Sciatic nerve (tissue), 2 donors: ENCODE data around the gene FCRLA. TPM values are rescaled to one million over a fixed set of nuclear protein-coding genes. Genes with fewer than 3 reads are reported as not detected.
A peak's percentile ranks its signal among the peaks of the same experiment; 100 is the strongest.
"Not testable (repeated sequence)": the region's sequence is repeated elsewhere in the genome, so short reads cannot be mapped to it uniquely, and the experiment has no call there.

Experiments used
- ATAC-seq: fragments of 200-7000 bp; cut with Tn5 transposase; one replicate; pipeline ENCODE4 v1.9.1; 2020; ENCODE audit warnings: mild to moderate bottlenecking, moderate library complexity
- DNase-seq: peaks from one replicate; pipeline ENCODE4 v3.0.0-alpha.2; 2020; ENCODE audit warnings: low spot score
- intact Hi-C: fragments of 100-400 bp; cut with DNase I; formaldehyde crosslinking; loops from one replicate; pipeline ENCODE4 v1.14.2; 2022
- total RNA-seq: library from RNA; stranded (reverse); fragmentation: NEBNext Ultra II Directional; extraction: Animal tissue kit (Norgen Biotek cat#: 25700); gene quantifications from one replicate; pipeline ENCODE4 v1.2.1, GENCODE V29; 2021
- donor health status: DM: no; HTN: no; CAD: no.
- donor health status: DM: no; HTN: no; CAD: no.

FCRLA gene
- total RNA-seq, 1 donor from 2014 or later, result 0.49 TPM

- intact Hi-C loops, ATAC-seq, DNase-seq: not testable (repeated sequence)
Observed at GRCh38 chr1:161698302-161698701, 8.7 kb upstream of the FCRLA start.

- no peak for ATAC-seq
- intact Hi-C loops, result no loop called here
Observed at GRCh38 chr1:161702250-161702649, 4.8 kb upstream of the FCRLA start.

DNA sequence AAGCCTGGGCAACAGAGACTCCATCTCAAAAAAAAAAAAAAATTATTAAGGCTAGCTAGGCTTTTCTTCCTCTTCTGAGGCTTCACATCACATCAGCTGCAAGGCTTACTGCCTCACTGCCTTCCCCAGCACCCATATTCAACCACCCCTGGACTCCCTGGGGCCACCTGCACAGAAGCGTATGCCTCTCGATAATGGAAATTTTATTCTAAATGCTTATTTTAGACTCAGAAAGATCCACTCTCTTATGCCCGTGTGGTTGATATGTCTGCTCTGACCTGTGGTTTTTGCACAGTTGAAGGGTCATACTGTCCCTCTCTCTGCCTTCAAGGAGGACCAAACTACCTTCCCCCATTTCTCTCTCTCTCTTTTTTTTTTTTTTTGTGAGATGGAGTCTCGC is 1.5 kb upstream of the FCRLA start:
- no peak for DNase-seq
- intact Hi-C loops, result no loop called here
- ATAC-seq, result no peak

More at GRCh38 chr1:161702250-161702649, 4.8 kb upstream of the FCRLA start:
- DNase-seq, result no peak

DNA sequence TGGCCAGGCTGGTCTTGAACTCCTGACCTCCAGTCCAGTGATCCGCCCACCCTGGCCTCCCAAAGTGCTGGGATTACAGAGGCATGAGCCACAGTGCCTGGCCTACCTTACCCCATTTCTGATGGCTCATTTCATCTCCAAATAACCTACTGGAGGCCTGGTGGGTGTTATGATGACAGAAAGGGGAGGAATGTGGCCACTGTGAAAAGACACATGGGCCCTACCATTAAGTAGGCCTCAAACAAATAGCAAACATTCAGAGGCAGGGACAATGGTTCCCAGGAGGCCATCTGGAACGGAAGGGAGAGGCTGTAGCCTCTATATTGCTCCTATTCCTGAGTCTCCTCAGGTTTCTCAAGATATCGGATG is 932 bp upstream of the FCRLA start:
- no peak for DNase-seq
- no peak for ATAC-seq
- intact Hi-C loops, result no loop called here

- ATAC-seq, result no peak
- intact Hi-C loops, result no loop called here
- no peak for DNase-seq
Observed at GRCh38 chr1:161707503-161707902, 474 bp downstream of the FCRLA start.

DNA sequence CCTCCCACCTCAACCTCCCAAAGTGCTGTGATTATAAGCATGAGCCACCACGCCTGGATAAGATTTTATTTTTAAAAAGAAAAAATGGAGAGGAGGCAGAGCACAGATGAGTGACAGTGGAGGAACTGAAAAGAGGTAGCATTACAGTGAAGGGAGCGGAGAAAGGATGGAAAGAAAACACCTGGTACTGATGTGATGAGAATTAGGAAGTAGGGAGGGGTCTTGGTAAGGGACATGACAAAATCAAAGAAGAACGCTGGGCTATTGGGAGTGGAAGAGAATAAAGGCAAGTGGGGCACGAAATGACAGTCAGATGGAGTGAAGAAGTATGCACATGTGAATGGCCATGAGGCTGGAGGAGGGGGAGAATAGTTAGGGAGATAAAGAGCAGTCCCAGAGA is 2.3 kb downstream of the FCRLA start:
- DNase-seq (no peak), ATAC-seq (no peak)
- intact Hi-C loops, result no loop called here

DNA sequence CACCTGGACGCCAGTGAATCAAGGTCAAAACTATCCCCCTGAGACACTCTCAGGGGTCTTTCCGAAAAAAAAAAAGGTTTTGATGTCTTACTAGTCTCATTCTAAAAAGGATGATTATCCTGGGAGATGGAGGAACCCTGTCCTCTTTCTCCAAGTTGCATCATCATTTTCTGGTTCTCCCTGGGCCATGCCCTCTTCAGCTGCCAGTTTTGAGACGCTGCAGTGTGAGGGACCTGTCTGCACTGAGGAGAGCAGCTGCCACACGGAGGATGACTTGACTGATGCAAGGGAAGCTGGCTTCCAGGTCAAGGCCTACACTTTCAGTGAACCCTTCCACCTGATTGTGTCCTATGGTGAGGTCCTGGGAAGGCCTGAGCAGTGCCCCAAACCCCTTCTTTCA is 3.5 kb downstream of the FCRLA start:
- DNase-seq, result no peak
- no peak for ATAC-seq

DNA sequence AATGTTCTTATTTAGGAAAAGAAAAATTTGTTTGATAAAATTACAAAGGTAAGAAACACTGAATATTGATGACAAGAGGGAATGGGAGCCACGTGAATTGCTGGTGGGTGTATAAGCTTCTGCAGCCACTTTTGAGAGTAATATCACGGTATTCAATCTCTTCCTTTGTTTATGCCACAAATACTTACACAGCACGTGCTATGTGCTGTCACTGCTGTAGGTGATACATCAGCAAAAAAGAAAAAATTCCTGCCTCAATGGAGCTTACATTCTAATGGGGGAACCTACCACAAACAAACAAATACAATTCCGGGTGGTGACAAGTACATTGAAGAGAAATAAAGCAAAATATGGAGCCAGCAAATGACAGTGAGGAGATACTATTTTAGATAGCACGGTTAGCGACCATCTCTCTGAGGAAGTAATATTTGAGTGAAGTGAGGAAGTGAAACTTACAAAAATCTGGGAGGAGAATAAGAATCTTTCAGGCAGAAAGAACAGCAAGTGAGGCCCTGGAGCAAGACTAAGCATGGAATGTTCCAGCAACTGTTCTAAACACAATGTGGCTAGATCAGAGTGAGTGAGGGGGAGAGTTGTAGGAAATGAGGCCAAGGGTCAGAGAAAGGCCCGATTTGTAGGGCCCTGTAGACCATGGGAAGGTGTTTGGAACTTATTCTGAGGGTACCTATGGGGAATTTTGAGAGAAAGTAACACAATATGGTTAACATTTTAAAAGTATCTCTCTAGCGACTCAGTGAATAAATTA is 11.7 kb downstream of the FCRLA start:
- intact Hi-C loops, result no loop called here
- ATAC-seq (no peak), DNase-seq (no peak)

More for the DNA sequence above, 3.5 kb downstream of the FCRLA start:
- intact Hi-C loops, result no loop called here

DNA sequence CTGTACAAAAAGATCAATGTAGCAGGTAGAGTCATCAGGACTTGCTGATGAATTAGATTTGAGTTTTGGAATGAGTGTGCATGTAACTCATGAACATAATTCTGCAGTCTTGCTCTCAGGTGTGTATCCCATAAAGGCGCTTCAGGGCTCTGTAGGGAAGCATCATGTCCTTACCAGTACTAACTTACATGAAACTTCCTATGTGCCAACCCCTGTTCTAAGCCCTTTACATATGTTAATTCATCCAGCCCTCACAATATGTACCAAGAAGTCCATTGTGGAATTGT is 12.2 kb downstream of the FCRLA start:
- intact Hi-C loops, result no loop called here
- no peak for DNase-seq
- no peak for ATAC-seq

DNA sequence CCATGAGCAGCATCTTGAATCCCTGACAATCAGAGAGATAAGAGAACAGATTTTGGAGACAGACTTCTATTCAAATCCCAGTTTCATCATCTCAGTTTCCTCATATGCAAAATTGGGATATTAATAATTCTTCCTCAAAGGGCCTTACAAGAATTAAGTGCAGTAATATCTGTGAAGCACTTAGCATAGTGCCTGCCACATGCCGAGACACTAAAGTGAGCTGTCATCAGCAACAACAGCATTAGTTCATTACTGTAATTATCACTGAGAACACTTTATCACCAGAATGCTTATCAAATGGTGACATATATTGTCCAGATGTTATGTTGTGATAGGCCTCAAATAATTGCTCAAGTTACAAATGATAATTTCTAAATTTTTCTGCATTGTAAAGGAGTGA is 13.4 kb downstream of the FCRLA start:
- DNase-seq (no peak), ATAC-seq (no peak)
- intact Hi-C loops, result no loop called here

- intact Hi-C loops, result no loop called here
- no peak for DNase-seq
- ATAC-seq, result no peak
Observed at GRCh38 chr1:161720956-161721737, 14.1 kb downstream of the FCRLA start, which contains the start of gene FCRLB. Gene FCRLB (plus strand): TSS chr1:161721544. CDS start chr1:161722673, 1,129 bp downstream.

- intact Hi-C loops, result no loop called here
- ATAC-seq (no peak), DNase-seq (no peak)
Observed at GRCh38 chr1:161721738-161722343, 14.8 kb downstream of the FCRLA start.

DNA sequence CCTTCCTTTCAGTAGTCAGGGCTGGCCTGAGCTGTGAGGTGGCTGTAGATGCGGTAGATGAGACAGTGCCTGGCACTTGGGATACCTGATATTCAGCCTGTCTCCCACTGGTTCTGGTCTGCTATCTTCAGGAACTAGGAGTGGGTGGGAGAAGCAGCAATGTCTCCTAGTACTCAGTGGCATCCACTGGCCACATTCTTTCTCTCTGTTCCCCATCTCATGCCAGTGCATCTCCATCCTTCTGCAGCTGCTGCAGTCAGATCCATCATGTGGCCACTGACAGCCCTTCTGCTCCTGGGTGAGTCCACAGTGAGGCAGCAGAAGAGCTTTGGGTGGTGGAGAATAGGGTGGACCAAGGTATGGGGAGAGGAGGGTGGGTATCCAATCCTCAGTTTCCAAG is 15.4 kb downstream of the FCRLA start:
- ATAC-seq (no peak), DNase-seq (no peak)
- intact Hi-C loops, result no loop called here

GRCh38 chr1:161723459-161724141 is 16.6 kb downstream of the FCRLA start:
- intact Hi-C loops, result no loop called here
- ATAC-seq (no peak), DNase-seq (no peak)

DNA sequence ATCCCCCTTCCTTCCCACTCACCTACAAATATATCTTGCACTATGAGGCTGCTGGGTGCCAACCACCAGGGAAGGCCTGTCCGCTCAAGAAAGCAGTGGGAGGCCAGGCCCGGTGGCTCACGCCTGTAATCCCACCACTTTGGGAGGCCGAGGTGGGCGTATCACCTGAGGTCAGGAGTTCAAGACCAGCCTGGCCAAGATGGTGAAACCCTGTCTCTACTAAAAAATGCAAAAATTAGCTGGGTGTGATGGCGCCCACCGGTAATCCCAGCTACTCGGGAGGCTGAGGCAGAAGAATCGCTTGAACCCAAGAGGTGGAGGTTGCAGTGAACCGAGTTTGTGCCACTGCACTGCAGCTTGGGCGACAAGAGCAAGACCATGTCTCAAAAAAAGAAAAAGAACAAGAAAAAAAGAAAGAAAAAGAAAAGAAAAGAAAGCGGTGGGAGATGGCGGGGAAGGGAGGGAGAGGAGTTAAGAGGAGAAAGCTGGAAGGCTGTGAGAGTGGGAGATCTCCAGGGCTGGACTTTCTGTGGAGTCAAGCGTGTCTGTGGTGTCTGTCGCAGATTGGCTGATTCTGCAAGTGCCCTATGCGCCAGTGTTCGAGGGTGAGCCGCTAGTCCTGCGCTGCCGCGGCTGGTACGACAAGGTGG is 18.4 kb downstream of the FCRLA start:
- ATAC-seq, intact Hi-C loops, DNase-seq: not testable (repeated sequence)

DNA sequence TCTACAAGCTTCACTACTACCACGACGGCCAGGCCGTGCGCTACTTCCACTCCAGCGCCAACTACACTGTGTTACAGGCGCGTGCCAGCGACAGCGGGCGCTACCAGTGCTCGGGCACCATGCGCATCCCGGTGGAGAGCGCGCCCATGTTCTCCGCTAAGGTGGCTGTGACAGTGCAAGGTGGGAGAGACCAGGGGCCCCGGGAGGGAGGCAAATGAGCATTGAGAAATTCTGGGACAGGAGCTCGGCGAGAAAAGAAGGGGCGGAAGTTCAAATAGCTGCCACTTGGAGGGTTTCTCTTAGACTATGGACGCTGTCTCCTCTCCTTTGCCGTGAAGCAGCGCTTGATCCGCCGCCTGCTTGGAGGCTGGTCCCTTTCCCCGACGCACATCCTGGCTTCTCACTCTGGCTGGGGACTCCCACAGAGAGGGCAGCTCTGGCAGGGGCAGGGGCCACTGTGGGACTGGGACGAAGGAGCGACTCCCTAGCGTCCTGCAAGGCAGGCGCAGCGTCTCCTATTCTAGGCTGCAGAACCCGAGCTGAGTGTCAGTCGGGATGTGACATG is 19.0 kb downstream of the FCRLA start:
- DNase-seq (peak; percentile 73), ATAC-seq (peak; percentile 41)
- intact Hi-C loops, result no loop called here

DNA sequence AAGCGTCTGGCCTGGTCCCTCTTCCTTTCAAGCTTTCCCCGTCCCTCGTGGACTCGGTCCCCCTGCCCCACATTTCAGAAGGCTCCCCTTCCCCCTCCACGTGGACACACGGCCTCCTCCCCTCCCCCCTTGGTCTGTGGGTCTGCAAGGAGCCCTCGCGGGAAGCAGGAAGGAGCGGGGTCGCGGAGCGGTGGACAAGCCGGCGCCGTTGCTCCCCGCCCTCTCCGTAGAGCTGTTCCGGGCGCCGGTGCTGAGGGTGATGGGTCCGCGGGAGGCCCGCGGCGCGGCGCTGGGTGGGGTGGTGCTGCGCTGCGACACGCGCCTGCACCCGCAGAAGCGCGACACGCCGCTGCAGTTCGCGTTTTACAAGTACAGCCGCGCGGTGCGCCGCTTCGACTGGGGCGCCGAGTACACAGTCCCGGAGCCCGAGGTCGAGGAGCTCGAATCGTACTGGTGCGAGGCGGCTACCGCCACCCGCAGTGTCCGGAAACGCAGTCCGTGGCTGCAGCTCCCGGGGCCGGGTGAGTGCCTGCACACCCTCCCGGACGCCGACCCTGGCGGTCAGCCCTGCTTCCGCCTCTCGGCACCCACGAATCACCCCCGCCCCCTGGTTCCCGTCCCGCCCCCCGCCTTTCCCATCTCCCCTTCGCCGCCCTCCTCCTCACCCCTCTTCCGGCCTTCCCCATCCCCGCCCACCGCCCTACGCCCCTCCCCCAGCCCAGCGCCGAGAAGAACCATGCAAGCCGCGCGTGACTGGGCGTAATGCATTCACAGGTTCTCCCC is 19.6 kb downstream of the FCRLA start:
- DNase-seq (peak; percentile 94), ATAC-seq (peak; percentile 96)
- intact Hi-C loops, result no loop called here
